ENCODE measurements around the gene ELK1. TPM values are rescaled to one million over a fixed set of nuclear protein-coding genes. Genes with fewer than 3 reads are reported as not detected.

Gene ELK1
- polyA plus RNA-seq, 1 donor (not counting 4 experiments of a cell fraction or from before 2014, with no cell fraction given): 12.9 TPM

GRCh38 chrX:47618923-47619485 is 31.4 kb downstream of the ELK1 start:
- H3K27me3 ChIP-seq (ENCODE audit: control insufficient read depth, extremely low read depth, insufficient read depth, low read length): peaks cover 10% of the 10 kb centered on the region
- no peaks in the 10 kb centered on the region for H3K9me1 ChIP-seq (ENCODE audit: control insufficient read depth, extremely low read depth, insufficient read depth, low read length)
- H4K20me1 ChIP-seq (ENCODE audit: control insufficient read depth, extremely low read depth, insufficient read depth, low read length): no peaks in the 10 kb centered on the region
- FAIRE-seq: no peak
- H3K27ac ChIP-seq (ENCODE audit: control insufficient read depth, insufficient read depth, low read length): no peak overlapping the region
- no peaks in the 10 kb centered on the region for H3K4me1 ChIP-seq (ENCODE audit: control insufficient read depth, extremely low read depth, insufficient read depth, low read length)
- no peaks in the 10 kb centered on the region for H3K36me3 ChIP-seq (ENCODE audit: control insufficient read depth in 2 of 2, extremely low read depth in 1 of 2, insufficient read depth in 2 of 2, low read length in 2 of 2)
- no peak for DNase-seq (ENCODE audit: low read depth, low spot score)
- H3K4me3 ChIP-seq (ENCODE audit: control insufficient read depth in 2 of 3, extremely low read depth in 1 of 3, insufficient read depth in 2 of 3, low read depth in 1 of 3, low read length in 3 of 3): no peak overlapping the region
- H3K9ac ChIP-seq (ENCODE audit: control insufficient read depth, extremely low read depth, insufficient read depth, low read length): no peak overlapping the region
- H3K79me2 ChIP-seq (ENCODE audit: control insufficient read depth, insufficient read depth, low read length): no peaks in the 10 kb centered on the region
- no peaks in the 10 kb centered on the region for H3K9me3 ChIP-seq (ENCODE audit: control insufficient read depth, low read depth, low read length)
- dilution Hi-C loops (cut with MboI; ENCODE audit: extremely low pct_ligation_motif_present, low sequenced_read_pairs): no loop called here
- H2AFZ ChIP-seq (ENCODE audit: control insufficient read depth, low read length): no peak overlapping the region
- H3K4me2 ChIP-seq (ENCODE audit: control insufficient read depth, extremely low read depth, insufficient read depth, low read depth, low read length): no peak overlapping the region
- no peak for TF ChIP-seq EZH2 (IDR thresholded peaks at IDR 0.05; ENCODE audit: low read length)

GRCh38 chrX:47614618-47615017 is 35.7 kb downstream of the ELK1 start:
- Histone ChIP-seq H3K79me2 (ENCODE audit: control insufficient read depth, insufficient read depth, low read length) (no peaks in the 10 kb centered on the region), H3K9me3 (ENCODE audit: control insufficient read depth, low read depth, low read length) (no peaks in the 10 kb centered on the region), H3K27me3 (ENCODE audit: control insufficient read depth, extremely low read depth, insufficient read depth, low read length) (no peaks in the 10 kb centered on the region), H3K4me2 (ENCODE audit: control insufficient read depth, extremely low read depth, insufficient read depth, low read depth, low read length) (no peak overlapping the region), H3K9me1 (ENCODE audit: control insufficient read depth, extremely low read depth, insufficient read depth, low read length) (no peaks in the 10 kb centered on the region), H3K36me3 (ENCODE audit: control insufficient read depth in 2 of 2, extremely low read depth in 1 of 2, insufficient read depth in 2 of 2, low read length in 2 of 2) (no peaks in the 10 kb centered on the region), H3K9ac (ENCODE audit: control insufficient read depth, extremely low read depth, insufficient read depth, low read length) (no peak overlapping the region), H3K4me3 (ENCODE audit: control insufficient read depth in 2 of 3, extremely low read depth in 1 of 3, insufficient read depth in 2 of 3, low read depth in 1 of 3, low read length in 3 of 3) (no peak overlapping the region), H4K20me1 (ENCODE audit: control insufficient read depth, extremely low read depth, insufficient read depth, low read length) (no peaks in the 10 kb centered on the region), H3K4me1 (ENCODE audit: control insufficient read depth, extremely low read depth, insufficient read depth, low read length) (no peaks in the 10 kb centered on the region), H2AFZ (ENCODE audit: control insufficient read depth, low read length) (no peak overlapping the region), H3K27ac (ENCODE audit: control insufficient read depth, insufficient read depth, low read length) (no peak overlapping the region)
- DNase-seq (ENCODE audit: low read depth, low spot score) (no peak), FAIRE-seq (no peak)
- dilution Hi-C loops (cut with MboI; ENCODE audit: extremely low pct_ligation_motif_present, low sequenced_read_pairs): no loop called here
- no peak for TF ChIP-seq EZH2 (IDR thresholded peaks at IDR 0.05; ENCODE audit: low read length)
- TF ChIP-seq, protein P1, sequence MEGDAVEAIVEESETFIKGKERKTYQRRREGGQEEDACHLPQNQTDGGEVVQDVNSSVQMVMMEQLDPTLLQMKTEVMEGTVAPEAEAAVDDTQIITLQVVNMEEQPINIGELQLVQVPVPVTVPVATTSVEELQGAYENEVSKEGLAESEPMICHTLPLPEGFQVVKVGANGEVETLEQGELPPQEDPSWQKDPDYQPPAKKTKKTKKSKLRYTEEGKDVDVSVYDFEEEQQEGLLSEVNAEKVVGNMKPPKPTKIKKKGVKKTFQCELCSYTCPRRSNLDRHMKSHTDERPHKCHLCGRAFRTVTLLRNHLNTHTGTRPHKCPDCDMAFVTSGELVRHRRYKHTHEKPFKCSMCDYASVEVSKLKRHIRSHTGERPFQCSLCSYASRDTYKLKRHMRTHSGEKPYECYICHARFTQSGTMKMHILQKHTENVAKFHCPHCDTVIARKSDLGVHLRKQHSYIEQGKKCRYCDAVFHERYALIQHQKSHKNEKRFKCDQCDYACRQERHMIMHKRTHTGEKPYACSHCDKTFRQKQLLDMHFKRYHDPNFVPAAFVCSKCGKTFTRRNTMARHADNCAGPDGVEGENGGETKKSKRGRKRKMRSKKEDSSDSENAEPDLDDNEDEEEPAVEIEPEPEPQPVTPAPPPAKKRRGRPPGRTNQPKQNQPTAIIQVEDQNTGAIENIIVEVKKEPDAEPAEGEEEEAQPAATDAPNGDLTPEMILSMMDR (optimal IDR thresholded peaks at IDR 0.05 in 1 of 3, IDR thresholded peaks at IDR 0.05 in 1 of 3, conservative IDR thresholded peaks at IDR 0.05 in 1 of 3; ENCODE audit: extremely low read depth in 1 of 3, insufficient read depth in 2 of 3, low read length in 3 of 3): no peak

DNA sequence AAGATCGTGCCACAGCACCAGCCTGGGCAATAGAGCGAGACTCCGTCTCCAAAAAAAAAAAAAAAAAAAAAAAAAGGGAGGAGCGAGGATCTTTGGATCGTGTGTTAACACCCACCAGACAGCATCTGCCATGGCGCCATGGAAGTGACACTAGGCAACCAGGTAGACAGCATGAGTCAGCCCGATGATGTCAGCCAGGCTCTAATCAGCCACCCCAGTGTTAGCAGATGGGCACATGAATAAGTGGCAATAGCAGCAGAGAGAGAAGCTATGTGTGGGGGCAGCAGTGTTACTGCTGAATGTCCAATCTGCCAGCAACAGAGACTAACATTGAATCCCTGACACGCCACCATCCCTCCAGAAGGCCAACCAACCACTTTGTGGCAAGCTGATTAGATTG is 37.3 kb downstream of the ELK1 start:
- FAIRE-seq (no peak), DNase-seq (ENCODE audit: low read depth, low spot score) (no peak)
- Histone ChIP-seq H3K4me2 (ENCODE audit: control insufficient read depth, extremely low read depth, insufficient read depth, low read depth, low read length) (no peak overlapping the region), H3K9ac (ENCODE audit: control insufficient read depth, extremely low read depth, insufficient read depth, low read length) (no peak overlapping the region), H3K27ac (ENCODE audit: control insufficient read depth, insufficient read depth, low read length) (no peak overlapping the region), H3K79me2 (ENCODE audit: control insufficient read depth, insufficient read depth, low read length) (no peaks in the 10 kb centered on the region), H3K9me1 (ENCODE audit: control insufficient read depth, extremely low read depth, insufficient read depth, low read length) (no peaks in the 10 kb centered on the region), H4K20me1 (ENCODE audit: control insufficient read depth, extremely low read depth, insufficient read depth, low read length) (no peaks in the 10 kb centered on the region), H2AFZ (ENCODE audit: control insufficient read depth, low read length) (no peak overlapping the region), H3K9me3 (ENCODE audit: control insufficient read depth, low read depth, low read length) (no peaks in the 10 kb centered on the region), H3K36me3 (ENCODE audit: control insufficient read depth in 2 of 2, extremely low read depth in 1 of 2, insufficient read depth in 2 of 2, low read length in 2 of 2) (no peaks in the 10 kb centered on the region), H3K4me1 (ENCODE audit: control insufficient read depth, extremely low read depth, insufficient read depth, low read length) (no peaks in the 10 kb centered on the region), H3K4me3 (ENCODE audit: control insufficient read depth in 2 of 3, extremely low read depth in 1 of 3, insufficient read depth in 2 of 3, low read depth in 1 of 3, low read length in 3 of 3) (no peak overlapping the region), H3K27me3 (ENCODE audit: control insufficient read depth, extremely low read depth, insufficient read depth, low read length) (no peaks in the 10 kb centered on the region)
- TF ChIP-seq, protein P1 (optimal IDR thresholded peaks at IDR 0.05 in 1 of 3, IDR thresholded peaks at IDR 0.05 in 1 of 3, conservative IDR thresholded peaks at IDR 0.05 in 1 of 3; ENCODE audit: extremely low read depth in 1 of 3, insufficient read depth in 2 of 3, low read length in 3 of 3): no peak
- no peak for TF ChIP-seq EZH2 (IDR thresholded peaks at IDR 0.05; ENCODE audit: low read length)
- dilution Hi-C loops (cut with MboI; ENCODE audit: extremely low pct_ligation_motif_present, low sequenced_read_pairs): no loop called here
